HepG2 (cell line): ENCODE data around the gene BEAN1. TPM values are rescaled to one million over a fixed set of nuclear protein-coding genes. Genes with fewer than 3 reads are reported as not detected.

Experiments
- ATAC-seq: fragments of 200-7000 bp; cut with Tn5 transposase; 3 replicates; pipeline ENCODE4 v1.9.1; 2020; ENCODE audit warnings: mild to moderate bottlenecking, moderate library complexity
- BruUV-seq: library from RNA; stranded (reverse); fragments of 400-500 nt; replicated peaks from 2 replicates; lab custom pipeline; 2021; lab: Mats Ljungman, UMichigan
- CTCF ChIA-PET: fragments of 300-600 bp; formaldehyde crosslinking; extraction: SDS; loops from one replicate; lab custom pipeline; 2021; ENCODE audit warnings: low total read pairs, inconsistent platforms, low intra/inter-chr PET ratio; lab: Yijun Ruan, JAX
- POLR2A ChIA-PET: fragments of 350-600 bp; sonication (Branson Sonifier 250); formaldehyde crosslinking; loops from one replicate; lab custom pipeline; 2020; ENCODE audit warnings: antibody characterized with exemption, inconsistent platforms; lab: Yijun Ruan, JAX
- DNase-seq: peaks from one replicate; pipeline ENCODE4 v3.0.0-alpha.2; 2015; ENCODE audit warnings: low spot score
- FAIRE-seq: peaks from 3 replicates; lab custom pipeline; 2011; peaks lifted over from hg19 to GRCh38; lab: Jason Lieb, UNC
- H2AFZ ChIP-seq: one replicate; pipeline ENCODE4 v1.6.1; 2011; ENCODE audit warnings: low read length, inconsistent platforms
- H3K27ac ChIP-seq: fragments of 300-600 bp; 3 replicates; pipeline ENCODE4 v1.8.0; 2011; ENCODE audit warnings: mixed run types, mild to moderate bottlenecking, mixed read lengths, low read length, inconsistent platforms; ENCODE audit not compliant: insufficient read depth; ENCODE audit errors: extremely low read length
- H3K27me3 ChIP-seq, 2 experiments: fragments of 200-600 bp in 1 of 2; 2 replicates in 1 of 2; 3 replicates in 1 of 2; pipeline versions ENCODE4 v1.6.0 to v1.8.0; 2011; ENCODE audit warnings: low read length in 2 of 2, mild to moderate bottlenecking in 2 of 2, moderate library complexity in 2 of 2, inconsistent platforms in 1 of 2; ENCODE audit not compliant: insufficient read depth in 2 of 2, control insufficient read depth in 1 of 2
- H3K36me3 ChIP-seq, 2 experiments: fragments of 200-600 bp in 1 of 2; replicated peaks in 1 of 2; 2 replicates in 1 of 2; 3 replicates in 1 of 2; pipeline versions ENCODE4 v1.5.1 to v1.8.0; 2011; ENCODE audit warnings: low read length in 2 of 2, inconsistent platforms in 1 of 2; ENCODE audit not compliant: insufficient read depth in 2 of 2, control insufficient read depth in 1 of 2
- H3K4me1 ChIP-seq: 2 replicates; pipeline ENCODE4 v1.5.1; 2012; ENCODE audit warnings: low read length, inconsistent platforms; ENCODE audit not compliant: insufficient read depth
- H3K4me2 ChIP-seq: 2 replicates; pipeline ENCODE4 v1.6.0; 2011; ENCODE audit warnings: low read depth, low read length, inconsistent platforms
- H3K4me3 ChIP-seq, 3 experiments: fragments of 200-600 bp in 1 of 3; sonication (generic), shearing (Covaris generic) in 1 of 3; replicated peaks in 1 of 3; 2 replicates each; pipeline ENCODE4 v1.5.1; 2011 to 2016; ENCODE audit warnings: low read length in 3 of 3, inconsistent platforms in 2 of 3, low read depth in 2 of 3, mild to moderate bottlenecking in 2 of 3, control low read depth in 1 of 3, mixed read lengths in 1 of 3; ENCODE audit not compliant: insufficient read depth in 1 of 3
- H3K79me2 ChIP-seq: one replicate; pipeline ENCODE4 v1.6.1; 2011; ENCODE audit warnings: low read length, inconsistent platforms; ENCODE audit not compliant: insufficient read depth
- H3K9ac ChIP-seq: 2 replicates; pipeline ENCODE4 v1.6.0; 2011; ENCODE audit warnings: mild to moderate bottlenecking, low read depth, low read length, inconsistent platforms; ENCODE audit not compliant: insufficient read depth
- H3K9me3 ChIP-seq: 2 replicates; pipeline ENCODE4 v1.5.1; 2012; ENCODE audit warnings: mild to moderate bottlenecking, low read length
- H4K20me1 ChIP-seq: 2 replicates; pipeline ENCODE4 v1.6.0; 2011; ENCODE audit warnings: inconsistent platforms, mild to moderate bottlenecking, low read length, moderate library complexity; ENCODE audit not compliant: insufficient read depth
- BRCA1 ChIP-seq: sonication (generic); formaldehyde crosslinking; IDR thresholded peaks from 2 replicates; pipeline ENCODE4 v1.4.0; 2020; ENCODE audit warnings: missing genetic modification reagents
- CHD4 ChIP-seq: fragments of 200-600 bp; sonication (generic); IDR thresholded peaks from 2 replicates; pipeline ENCODE4 v1.7.0; 2017; ENCODE audit warnings: mild to moderate bottlenecking, low read length, borderline replicate concordance
- KLF6 ChIP-seq: IDR thresholded peaks from 2 replicates; pipeline ENCODE4 v1.8.0; 2016; ENCODE audit warnings: missing biosample characterization, missing genetic modification reagents
- MTA1 ChIP-seq: sonication (generic); formaldehyde crosslinking; IDR thresholded peaks from 2 replicates; pipeline ENCODE4 v1.4.0; 2020; ENCODE audit warnings: missing genetic modification reagents, mild to moderate bottlenecking, borderline replicate concordance
- MXD4 ChIP-seq: IDR thresholded peaks from 2 replicates; pipeline ENCODE4 v1.6.1; 2016; ENCODE audit warnings: mild to moderate bottlenecking, missing biosample characterization, missing genetic modification reagents
- NCOA1 ChIP-seq: sonication (generic); formaldehyde crosslinking; IDR thresholded peaks from 2 replicates; pipeline ENCODE4 v1.9.0; 2021; ENCODE audit warnings: missing genetic modification reagents
- NFYB ChIP-seq: sonication (generic); formaldehyde crosslinking; IDR thresholded peaks from 2 replicates; pipeline ENCODE4 v1.4.0; 2020; ENCODE audit warnings: missing genetic modification reagents
- REST ChIP-seq, 2 experiments: IDR thresholded peaks; 2 replicates each; pipeline ENCODE4 v1.6.1; 2011 to 2012; ENCODE audit warnings: low read length in 2 of 2, borderline replicate concordance in 1 of 2, low read depth in 1 of 2, mild to moderate bottlenecking in 1 of 2, moderate library complexity in 1 of 2
- TCF12 ChIP-seq, 2 experiments: fragments of 450-650 bp in 1 of 2; sonication (generic) in 1 of 2; formaldehyde crosslinking in 1 of 2; IDR thresholded peaks; 2 replicates each; pipeline versions ENCODE4 v1.6.1 to v1.8.0; 2017 to 2022; ENCODE audit warnings: antibody characterized with exemption in 1 of 2, mild to moderate bottlenecking in 1 of 2, missing genetic modification reagents in 1 of 2, moderate library complexity in 1 of 2
- TRIM22 ChIP-seq: fragments of 450-650 bp; IDR thresholded peaks from 2 replicates; pipeline ENCODE4 v1.6.1; 2017
- ZBTB39 ChIP-seq: sonication (generic); formaldehyde crosslinking; IDR thresholded peaks from 2 replicates; pipeline ENCODE4 v1.5.0; 2020; ENCODE audit warnings: missing genetic modification reagents
- ZNF512 ChIP-seq: sonication (generic); formaldehyde crosslinking; IDR thresholded peaks from 2 replicates; pipeline ENCODE4 v1.4.0; 2020; ENCODE audit warnings: mild to moderate bottlenecking, missing genetic modification reagents
- WGBS: methylation state at CpG from one replicate; pipeline ENCODE4 v1.1.6; 2017; ENCODE audit warnings: low lambda C conversion rate; 5-methylcytosine and 5-hydroxymethylcytosine counted together
- in situ Hi-C: cut with HindIII; loops from 2 replicates; pipeline ENCODE4 v1.10.0; 2017; ENCODE audit warnings: low pct_unique_long_range_greater_than_20kb; ENCODE audit not compliant: extremely low pct_ligation_motif_present
- intact Hi-C: fragments of 100-400 bp; cut with micrococcal nuclease; formaldehyde crosslinking; loops from one replicate; pipeline ENCODE4 v1.10.0; 2022; ENCODE audit not compliant: unreplicated experiment
- polyA plus RNA-seq, 8 experiments: library from polyadenylated mRNA; depleted of rRNA in 3 of 8; stranded (reverse) in 7 of 8; unstranded in 1 of 8; fragments of >200 nt; fragmentation: Illumina TruSeq in 4 of 8; extraction: Trizol in 4 of 8; gene quantifications; 2 replicates each; pipeline versions ENCODE4 v1.2.1 to v1.2.3, GENCODE V29; 2011 to 2016; ENCODE audit warnings: low read depth in 4 of 8, missing spikeins in 1 of 8, mixed read lengths in 1 of 8; ENCODE audit not compliant: insufficient read depth in 1 of 8
- total RNA-seq, 5 experiments: library from RNA; depleted of rRNA; stranded (reverse); fragments of >200 nt; fragmentation: Illumina TruSeq; extraction: Trizol; gene quantifications; 2 replicates each; pipeline ENCODE4 v1.2.3, GENCODE V29; 2016; ENCODE audit warnings: low read depth in 1 of 5

Gene BEAN1
- total and polyA plus RNA-seq, 2 of the 13 experiments (the other 11 are each of a cell fraction or from before 2014, with no cell fraction given) = 0.53 to 1.4 TPM

- no peak for DNase-seq
- Histone ChIP-seq H3K27me3 (no peaks in the 10 kb centered on the region), H3K4me3 (peak overlapping the region in 1 of 3 experiments; percentile 31; a peak in 2 of 6 replicates), H3K9me3 (no peaks in the 10 kb centered on the region), H3K9ac (peak overlapping the region; percentile 28; the same call in 1 of the 2 replicates), H3K4me1 (peaks cover 31% of the 10 kb centered on the region), H3K36me3 (no peaks in the 10 kb centered on the region), H3K27ac (peak overlapping the region; percentile 57), H3K4me2 (peak overlapping the region; percentile 62), H3K79me2 (no peaks in the 10 kb centered on the region), H4K20me1 (no peaks in the 10 kb centered on the region), H2AFZ (no peak overlapping the region)
- ChIA-PET CTCF (no interaction called here), POLR2A (no interaction called here)
- WGBS = 56% methylated on average over 6 of the region's 6 CpGs
- intact Hi-C loops (no loop called here), in situ Hi-C loops (no loop called here)
- no peak; the same call in 2 of the 3 replicates for ATAC-seq
- no TSS peak for BruUV-seq
- no peak for FAIRE-seq
- TF ChIP-seq MTA1 (CRISPR knock-in tag) (no peak), ZBTB39 (CRISPR knock-in tag) (peak; percentile 70; the same call in 1 of the 2 replicates), KLF6 (CRISPR knock-in tag) (no peak), REST (IDR thresholded peaks at IDR 0.05; ENCODE audit: borderline replicate concordance in 1 of 2, low read depth in 1 of 2, low read length in 2 of 2) (no peak), MXD4 (CRISPR knock-in tag) (no peak), CHD4 (no peak), NFYB (CRISPR knock-in tag) (no peak), TCF12 (IDR thresholded peaks at IDR 0.05) (no peak), TCF12 (CRISPR knock-in tag; IDR thresholded peaks at IDR 0.05) (no peak), BRCA1 (CRISPR knock-in tag) (no peak), NCOA1 (CRISPR knock-in tag) (peak; percentile 74; the same call in 1 of the 2 replicates), ZNF512 (CRISPR knock-in tag) (no peak), TRIM22 (no peak)
Measured at GRCh38 chr16:66388350-66389139, 38.5 kb upstream of the BEAN1 start.
